ENCODE results near the gene FCER2.

DNA sequence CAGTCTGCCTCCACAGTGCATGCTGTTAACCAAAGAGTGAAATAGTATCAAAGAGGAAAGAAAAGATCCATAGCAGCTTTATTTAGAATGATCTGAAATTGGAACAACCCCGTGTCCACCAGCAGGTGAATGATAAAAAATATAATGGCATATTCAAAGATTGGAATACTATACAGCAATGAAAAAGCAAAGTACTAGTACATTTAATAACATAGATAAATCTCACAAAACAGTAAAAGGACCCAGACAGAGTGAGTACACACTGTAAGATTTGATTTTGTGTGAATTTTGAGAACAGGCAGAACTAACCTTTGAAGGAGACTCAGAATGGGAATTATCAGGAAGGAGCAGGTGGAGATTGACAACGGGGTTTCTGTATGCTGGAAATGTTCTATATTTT, 46.2 kb upstream of the FCER2 start:
- TF ChIP-seq CTCF (IDR thresholded peaks at IDR 0.05) (no peak), POLR2A (IDR thresholded peaks at IDR 0.05) (no peak)

Measured in heart left ventricle (tissue), 13 donors.